RPMI7951 (cell line): ENCODE data around the gene FAM180A. TPM values are rescaled to one million over a fixed set of nuclear protein-coding genes. Genes with fewer than 3 reads are reported as not detected.

ENCODE experiments used
- DNase-seq: peaks from one replicate; pipeline ENCODE4 v3.0.0-alpha.2; 2012; ENCODE audit warnings: low read depth
- total RNA-seq: library from RNA; depleted of rRNA; stranded (reverse); fragments of >200 nt; shearing (Covaris generic); gene quantifications from 2 replicates; pipeline ENCODE4 v1.2.3, GENCODE V29; 2014

FAM180A gene
- total RNA-seq, 1 experiment from 2014 or later: 4.8 TPM

DNA sequence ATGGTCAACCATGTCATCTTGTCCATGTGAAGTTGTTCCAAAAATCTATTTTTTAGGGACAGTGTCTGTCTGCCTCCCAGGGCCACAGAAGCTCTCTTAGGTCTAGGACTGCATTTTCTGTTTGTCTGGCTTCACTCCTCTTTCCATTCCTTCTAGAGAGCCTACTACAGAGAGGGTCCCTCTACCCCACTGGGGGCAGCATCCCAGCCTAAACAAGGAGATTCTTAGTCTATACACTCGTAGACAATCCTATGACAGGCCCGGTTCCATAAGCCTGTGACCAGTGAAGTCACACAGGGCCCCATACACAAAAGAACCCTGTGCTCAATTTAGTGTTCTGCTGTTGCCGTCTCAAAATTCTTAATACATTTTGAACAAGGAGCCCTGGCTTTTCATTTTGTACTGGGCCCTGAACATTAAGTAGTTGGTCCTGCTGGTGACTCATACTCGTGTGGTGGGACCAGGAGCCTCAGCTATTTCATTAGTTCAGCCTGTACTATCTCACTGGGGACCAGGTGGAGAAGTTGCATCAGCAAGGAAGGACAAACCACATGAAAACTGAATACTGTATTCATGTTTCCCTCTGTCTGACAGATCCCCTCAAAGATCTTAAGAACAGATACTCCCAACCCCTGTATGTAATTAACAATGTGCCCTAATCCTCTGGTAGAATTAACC, 23.5 kb upstream of the FAM180A start:
- DNase-seq: peak; percentile 89

DNA sequence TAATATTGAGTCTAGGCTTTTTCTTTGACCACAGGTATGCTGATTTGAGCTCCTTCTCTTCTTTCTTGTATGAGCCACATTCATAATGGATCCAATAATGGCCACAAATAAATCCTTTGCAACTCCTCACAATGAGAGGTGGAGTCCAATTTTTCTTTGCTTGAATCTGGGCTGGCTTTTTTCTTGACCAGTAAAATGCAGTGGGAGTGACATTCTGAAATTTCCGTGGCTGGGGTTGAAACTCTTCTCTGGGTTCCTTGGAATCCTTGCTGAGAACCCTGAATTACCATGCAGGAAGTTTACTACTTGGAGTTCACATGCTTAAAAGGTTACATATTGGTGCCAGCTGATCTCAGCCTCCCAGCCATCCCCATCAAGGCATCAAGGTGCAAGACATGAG, 22.4 kb upstream of the FAM180A start:
- DNase-seq: no peak

DNA sequence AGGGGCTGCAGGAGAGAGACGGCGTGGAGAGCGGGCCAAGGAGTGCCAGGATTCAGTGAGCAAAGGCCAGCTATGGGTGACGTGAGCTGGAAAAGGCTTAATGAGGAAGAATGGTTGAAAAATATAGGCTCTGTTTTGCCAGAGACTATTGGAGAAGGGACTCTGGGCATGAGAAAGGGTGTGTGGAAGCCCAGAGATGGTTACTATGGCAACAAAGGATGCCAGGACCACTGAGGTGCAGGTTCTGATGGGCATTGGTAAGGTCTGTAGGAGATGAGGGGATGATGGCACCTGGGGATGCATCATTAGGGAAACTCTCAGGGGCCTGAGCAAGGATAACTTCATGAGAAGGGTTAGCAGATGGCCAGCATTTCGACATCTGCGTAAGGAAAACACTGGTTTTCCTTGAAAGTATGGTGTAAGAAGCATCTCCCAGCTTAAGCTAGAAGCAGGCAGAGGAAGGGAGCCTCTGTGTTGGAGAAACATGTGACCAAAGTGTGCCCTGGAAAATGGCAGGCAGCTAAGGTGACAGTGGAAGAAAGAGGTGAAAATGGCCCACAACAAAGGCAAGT, 21.6 kb upstream of the FAM180A start:
- DNase-seq: no peak

DNA sequence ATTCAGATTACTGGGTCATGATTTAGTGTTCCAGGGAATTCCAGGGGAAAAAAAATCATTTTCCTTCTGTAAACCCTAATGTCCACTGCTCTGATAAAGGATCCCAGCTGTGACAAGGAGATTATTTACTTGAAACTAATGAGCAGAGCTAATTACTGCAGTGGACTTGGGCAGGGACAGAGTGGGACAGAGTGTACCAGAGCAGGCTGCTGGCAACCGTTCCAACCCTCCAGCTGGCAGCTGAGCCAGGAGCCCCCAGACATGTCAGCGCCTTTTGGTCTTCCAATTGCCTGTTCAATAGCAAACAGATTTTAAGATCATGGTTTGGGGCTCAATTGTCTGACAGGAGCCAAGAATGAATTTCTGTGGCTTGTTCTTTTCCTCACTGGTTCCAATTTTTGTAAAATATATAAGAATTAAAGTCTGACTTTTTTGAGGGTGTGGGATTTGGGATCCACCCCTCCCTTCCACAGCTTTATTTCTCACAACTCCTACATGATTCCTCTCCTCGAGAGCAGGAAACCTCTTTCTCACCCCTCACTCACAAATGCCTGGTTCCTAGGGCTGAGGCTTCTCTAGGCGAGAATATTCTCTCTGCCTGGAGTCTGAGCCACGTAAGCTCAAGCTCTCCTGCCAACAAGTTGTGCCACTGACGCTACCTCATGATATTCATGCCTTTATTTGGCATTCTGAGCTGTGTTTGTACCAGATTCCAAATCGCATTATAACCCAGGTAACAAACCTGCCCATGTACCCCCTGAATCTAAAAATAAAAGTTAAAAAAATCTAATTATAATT, 20.6 kb upstream of the FAM180A start:
- DNase-seq: no peak

DNA sequence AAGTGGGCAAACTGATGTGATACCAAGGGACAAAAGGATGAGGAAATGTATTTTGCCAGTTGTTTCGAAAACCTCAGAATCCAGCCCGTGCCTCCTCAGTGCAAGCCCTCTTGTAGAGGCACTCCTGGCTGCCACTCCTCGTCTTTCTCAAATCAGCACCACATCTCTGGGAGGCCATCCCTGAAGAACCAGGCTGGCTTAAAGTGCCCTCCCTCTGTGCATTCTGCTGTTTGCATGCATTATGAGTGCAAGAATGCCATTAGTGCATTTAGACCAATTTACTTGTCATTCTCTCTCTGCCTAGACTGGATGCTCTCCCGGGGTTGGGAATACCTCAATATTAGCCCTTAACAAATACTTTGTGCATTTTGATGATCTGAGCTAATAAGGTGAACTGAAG, 19.9 kb upstream of the FAM180A start:
- DNase-seq: no peak

DNA sequence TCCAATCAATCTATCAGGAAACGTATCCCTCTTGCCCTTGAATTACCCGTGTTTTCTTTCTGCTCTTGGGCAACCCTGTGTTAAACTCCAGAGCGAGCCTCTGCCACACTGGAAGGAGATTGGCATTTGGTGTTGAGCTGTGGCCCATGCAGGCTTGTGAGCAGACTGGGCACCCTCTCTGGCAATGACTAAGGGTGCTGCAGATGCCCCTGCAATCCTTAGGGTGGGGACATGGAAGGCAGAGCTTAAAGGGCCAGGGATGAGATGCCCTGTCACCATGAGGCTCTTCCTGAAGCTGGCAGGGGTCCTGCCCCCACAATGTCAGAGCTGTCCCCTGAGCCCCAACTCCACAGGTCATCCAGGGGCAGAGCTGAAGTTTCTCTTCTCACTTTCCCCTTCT, 19.5 kb upstream of the FAM180A start:
- DNase-seq: no peak

DNA sequence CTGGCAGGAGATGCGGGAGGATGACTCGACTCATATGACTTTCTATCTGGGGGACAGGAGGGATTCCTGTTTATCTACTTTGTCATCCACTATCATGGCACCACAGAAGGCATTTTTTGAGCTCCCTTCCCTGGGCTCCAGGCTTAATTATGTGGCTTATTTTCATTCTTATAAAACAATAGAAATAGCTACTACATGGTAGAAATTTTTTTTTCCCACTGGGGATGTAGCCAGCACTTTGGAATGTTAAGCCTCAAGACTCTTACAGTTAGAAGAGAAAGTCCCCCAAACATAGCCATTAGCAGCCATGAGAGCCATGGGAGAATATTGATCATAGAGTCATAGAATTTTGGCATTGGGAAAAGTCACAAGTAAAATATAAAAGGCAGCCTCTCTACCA, 14.6 kb upstream of the FAM180A start:
- DNase-seq: peak; percentile 12

DNA sequence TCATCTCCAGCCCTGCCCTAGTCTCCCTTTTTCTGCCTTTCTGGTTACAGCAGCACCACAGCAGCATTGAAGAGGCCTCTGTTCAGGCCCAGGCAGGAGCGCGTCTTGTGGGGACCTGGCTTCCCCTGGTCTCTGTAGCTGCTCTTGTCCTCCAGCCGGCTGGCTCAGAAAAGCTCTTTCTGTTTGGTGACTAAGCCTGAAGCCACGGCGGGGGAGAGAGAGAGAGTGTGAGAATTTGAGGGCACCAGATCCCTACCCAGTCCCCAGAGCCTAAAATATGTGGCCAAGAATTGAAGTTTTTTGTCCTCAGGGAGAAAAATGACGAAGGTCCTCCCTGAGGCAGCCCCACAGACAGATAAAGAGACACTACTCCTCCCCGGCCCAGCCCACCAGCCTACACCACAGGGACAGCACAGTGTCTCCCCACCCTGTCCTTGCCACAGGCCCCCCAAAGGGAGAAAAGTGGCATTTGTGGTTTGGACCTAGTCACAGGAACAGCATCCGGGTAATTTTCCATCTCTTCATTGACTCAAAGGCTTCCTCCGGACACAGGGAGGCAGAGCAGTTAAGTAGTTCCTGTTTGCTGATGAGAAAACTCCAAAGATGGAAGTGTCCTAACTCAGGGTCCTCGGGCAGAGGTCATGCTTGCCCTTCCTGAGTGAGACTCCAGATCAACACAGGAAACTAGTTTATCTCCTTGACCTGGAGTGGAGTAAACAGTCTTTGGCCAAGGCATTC, 13.3 kb upstream of the FAM180A start:
- peak; percentile 91 for DNase-seq

DNA sequence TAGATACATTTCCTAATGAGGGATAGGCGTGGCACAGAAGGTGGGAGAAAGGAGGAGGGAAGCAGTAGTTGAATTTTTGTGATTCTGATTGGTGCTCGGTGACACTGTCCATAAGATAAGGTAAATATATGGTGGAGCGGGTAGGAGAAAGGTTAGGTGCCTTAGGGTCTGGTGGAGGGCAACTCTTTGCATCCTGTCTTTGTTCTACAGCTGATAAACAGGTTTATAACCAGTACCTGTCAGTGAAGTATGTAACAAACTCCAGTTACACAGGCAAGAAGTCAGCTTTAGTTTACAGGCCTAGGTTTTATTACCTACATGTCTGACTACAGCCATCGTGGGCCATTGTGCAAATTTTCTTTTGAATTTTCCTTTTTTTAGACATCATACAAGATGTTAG, 10.9 kb upstream of the FAM180A start:
- no peak for DNase-seq

DNA sequence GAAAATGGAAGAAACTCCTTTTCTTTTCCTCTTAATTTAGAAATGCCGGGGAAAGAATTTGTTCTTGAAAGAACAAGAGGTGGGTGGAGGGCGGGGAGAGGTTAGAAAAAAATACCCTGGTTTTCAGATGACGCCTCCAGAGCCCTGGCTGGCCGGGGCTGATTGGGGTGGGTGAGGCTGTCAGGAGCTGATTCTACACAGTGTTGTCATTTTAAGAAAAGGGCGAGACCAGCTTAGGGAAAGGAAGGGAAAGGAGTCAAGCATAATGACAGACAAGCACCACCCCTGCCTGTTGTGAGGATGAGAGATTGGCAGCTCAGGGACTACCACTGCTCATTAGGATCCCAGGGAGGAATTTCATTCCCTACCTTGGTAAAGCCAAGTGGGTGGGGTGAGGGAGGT, 9.9 kb upstream of the FAM180A start:
- peak; percentile 55 for DNase-seq

DNA sequence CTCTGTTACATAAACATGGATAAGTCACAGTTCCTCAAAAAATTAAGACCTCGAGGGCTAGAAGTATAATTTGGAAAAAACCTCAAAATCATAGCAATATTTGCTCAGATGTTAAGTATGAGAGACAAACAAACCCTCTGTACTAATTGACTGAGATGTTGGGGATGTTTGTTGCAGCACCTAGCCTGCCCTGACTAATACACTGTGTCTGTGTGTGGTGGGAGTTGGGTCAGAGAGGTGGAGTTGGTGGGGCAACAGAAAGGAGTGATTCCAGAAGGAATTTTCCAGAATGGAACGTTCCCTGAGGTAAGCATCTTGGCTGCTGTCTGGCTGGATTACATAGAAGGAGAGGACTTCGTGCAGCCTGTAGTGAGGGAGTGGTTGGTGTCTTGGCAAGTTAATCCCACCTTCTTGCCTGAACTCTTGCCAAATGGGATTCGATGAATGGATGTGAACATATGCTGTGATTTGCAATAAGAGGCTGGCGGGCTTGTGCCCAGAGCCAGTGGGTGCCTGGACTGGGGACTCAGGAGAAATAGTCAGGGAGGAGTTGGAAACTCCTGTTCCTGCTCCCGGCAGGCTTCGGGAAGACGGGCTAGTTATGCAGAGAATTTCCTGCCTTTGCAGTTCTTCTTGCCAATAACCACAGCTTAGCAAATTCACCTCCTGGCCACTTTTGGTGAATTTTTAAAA, 9.3 kb upstream of the FAM180A start:
- peak; percentile 77 for DNase-seq

DNA sequence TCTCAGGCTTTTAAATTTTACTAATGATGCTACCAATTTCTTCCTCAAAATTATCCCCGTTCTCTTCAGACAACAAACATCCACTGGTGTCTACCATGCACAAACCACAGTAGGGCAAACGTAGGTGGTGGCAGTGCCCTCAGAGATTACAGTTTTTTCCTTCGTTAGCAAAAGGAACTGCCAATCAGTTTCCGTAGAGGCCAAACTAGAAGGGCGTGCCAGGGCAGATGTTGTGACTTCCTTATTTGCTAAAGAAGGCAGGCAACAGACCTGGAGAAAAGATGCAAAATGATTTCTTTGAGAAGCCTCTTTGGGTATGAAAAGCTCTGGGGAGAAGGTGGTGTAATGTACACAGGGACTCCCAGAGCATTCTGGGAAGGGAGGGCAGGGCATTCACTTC, 7.6 kb upstream of the FAM180A start:
- no peak for DNase-seq

DNA sequence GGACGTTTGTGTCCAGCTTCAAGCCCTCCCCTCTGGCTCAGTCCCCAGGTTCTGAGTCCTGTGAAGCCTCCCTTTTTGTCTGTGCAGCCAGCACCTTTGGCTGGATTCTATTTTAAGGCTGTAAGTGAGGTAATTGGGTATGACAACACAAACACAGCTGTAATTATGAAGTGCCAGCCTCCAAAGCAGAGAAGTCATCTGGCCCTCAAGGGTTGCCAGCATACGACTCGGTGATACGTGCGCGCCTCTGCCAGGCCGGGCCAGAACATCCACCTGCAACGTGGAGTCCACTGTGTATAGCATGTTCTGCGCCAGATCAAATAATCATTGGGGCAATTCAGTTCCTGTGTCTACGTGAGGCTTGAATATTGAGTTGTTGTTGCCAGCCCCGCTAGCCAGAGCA, 6.7 kb upstream of the FAM180A start:
- DNase-seq: no peak

DNA sequence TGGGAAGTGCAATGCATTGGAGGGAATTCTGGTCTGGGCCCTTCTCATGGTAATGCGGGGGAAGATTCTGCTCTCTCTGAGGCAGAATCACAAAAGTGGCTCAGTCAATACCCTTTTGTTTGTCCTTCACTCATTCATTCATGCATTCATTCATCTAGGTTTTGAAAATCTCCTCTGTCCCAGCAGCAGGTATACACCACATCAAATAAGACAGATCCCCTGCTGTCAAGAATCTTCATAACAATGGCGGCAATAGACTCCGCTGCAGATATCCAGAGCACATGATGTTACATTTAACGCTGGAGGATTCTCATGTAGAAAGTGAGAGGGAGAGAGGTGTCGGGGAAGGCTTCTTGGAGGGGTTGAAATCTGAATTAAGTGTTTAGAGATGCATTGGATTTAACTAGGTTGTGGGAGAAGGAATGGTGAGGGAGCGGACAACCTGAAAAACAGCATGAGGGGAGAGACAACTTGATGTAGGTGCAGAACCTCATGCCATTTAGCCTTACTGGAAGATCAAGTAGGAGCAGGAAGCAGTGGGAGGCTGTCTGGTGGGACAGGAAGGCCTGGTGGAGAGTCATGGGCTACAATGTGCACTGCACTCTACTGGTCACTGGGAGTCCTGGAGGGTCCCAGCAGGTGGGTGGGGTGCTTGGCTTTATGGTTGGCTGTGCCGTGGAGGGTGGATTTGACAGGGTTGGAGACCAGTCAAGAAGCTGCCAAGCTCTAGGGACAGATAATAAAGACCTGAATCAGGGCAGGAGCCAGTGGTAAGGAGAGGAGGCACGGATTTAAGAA, 5.2 kb upstream of the FAM180A start:
- no peak for DNase-seq

DNA sequence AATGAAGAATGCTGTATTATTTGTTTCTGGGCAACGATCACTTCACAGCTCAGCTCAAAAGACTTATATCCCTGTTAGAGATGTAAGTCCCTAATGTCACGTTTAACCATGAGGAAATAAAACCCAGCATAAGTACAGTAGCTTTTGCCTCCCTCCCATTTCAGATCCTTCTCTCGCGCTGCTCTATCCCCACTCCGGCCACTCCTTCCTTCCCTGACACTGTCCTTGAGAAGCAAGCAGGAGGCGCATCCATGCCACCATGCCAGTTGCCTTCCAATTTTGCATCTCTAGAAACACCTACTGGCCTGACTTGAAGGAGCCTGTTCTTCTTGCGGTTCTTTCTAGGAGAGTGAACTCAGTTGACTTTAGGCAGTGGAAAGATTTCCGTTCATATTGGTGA, 1.2 kb downstream of the FAM180A start:
- no peak for DNase-seq

DNA sequence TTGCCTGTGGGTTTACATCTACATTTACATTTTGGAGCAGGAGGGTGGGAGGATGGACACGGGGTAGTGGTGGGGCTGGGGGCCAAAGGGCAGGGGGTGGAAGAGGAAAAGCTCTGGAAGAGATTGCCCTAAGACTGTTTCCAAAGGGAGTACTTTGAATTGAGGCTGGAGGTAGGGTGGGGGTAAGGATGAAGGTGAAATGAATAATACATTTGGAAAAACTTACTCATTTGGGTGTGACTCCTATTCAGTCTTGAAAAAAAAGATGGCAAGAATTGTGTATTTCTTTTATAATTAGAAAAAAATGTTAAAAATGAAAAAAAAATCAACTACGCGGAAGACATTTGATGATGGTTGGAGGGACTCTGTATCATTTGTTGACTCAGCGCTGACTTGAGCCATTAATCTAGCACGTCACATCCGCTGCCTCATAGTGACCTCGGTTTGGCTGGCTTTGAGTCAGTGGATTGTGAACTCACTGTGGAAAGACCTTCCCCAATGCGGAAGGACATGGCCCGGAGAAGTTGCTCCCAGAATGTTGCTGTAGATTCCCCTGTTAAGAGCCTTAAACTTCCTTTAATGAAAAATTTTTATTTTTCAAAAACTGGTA, 2.8 kb downstream of the FAM180A start:
- DNase-seq: peak; percentile 94

DNA sequence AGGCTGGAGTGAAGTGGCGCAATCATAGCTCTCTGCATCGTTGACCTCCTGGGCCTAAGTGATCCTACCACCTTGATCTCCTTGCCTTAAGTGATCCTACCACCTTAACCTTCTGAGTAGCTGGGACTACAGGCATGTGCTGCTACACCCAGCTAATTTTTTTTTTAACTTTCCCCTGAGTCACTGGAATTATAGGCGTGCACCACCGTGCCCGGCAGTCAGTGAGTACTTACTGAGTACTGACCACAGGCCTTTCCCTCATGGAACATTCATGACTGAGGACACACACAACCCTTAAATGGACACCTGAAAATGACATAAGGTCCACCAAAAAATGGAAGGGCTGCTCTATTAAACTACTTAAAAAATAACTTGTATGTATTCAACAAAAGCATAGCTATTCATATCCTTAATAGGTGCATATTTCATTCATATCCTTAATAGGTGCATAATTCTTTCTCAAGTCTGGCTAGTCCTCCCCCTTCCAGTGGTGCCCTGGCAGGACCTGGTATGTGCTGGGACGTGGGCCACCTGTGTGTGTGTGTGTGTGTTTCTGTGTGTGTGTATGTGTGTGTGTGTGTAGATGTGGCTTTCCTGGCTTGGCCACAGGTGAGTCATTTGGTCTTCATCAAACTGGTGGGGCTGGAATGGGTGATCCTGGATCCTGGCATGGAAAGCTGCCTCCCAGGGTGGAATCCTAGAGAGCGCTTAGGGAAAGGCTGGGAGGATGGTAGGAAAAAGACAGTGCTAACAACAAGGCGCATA, 3.5 kb downstream of the FAM180A start:
- DNase-seq: peak; percentile 83

DNA sequence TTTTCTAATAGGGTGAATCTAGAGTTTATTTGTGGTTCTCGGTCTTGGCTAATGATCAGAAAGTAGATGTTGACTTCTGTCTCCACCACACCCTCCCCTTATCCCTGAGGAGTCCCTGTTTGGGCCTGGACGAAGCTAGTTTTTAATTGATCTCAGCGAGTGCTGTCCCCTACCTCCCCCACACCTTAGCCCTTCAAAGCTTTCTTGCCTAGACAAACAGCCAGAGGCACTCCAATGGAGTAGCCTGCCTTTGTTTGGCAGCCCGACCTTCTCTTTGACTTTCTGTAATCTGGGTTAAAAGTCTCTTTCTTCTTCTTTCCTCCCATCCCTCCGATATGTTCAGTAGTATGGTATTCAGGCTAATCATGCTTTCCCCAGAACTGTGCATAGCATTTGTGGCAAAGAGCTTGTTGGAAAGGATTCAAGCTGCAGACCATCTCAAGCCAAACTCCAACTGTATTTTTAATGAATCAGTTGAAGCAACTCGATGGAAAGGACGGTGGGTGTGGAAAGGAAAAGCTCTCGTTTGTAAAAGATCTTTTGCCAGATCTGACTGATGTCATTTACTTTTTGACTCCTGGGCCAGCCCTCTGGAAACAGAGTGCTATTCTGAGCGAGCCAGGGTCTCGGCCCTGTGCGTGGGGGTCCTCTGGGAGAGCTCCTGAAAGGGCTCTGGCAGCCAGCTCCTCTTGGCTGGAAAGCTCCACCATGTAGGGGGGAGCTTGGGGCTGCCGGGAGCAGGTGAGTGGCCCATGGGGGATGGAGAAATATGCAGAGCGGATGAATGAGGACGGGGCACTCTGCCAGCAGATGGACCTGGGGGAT, 4.5 kb downstream of the FAM180A start:
- peak; percentile 31 for DNase-seq

DNA sequence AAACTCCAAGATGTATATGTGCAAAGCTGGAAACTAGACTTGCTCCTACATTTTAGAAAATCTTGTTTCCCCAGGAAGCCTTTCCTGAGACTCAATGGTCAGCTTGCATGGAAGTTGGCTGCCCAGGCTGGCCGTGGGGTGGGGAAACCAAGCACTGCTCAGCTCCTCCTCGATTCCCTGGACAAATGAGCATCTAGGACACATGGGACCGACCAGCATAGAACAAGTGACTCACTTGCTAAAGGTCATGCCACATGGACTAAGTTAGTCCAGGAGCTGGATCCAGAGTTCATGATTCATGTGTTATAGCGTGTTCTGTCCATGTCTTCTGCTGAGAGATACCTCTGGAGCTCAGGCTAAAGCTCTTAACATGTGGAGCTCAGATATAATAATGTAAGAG, 6.2 kb downstream of the FAM180A start:
- DNase-seq: peak; percentile 45
